GM12801 (cell line): Measurements from ENCODE around the gene LEMD3.

Source experiments
- TF ChIP-seq, protein P1 (sequence below): IDR thresholded peaks from one replicate; pipeline ENCODE4 v1.5.1; 2011; ENCODE audit warnings: control low read depth; ENCODE audit not compliant: insufficient read length; ENCODE audit errors: extremely low read depth

Gene LEMD3

DNA sequence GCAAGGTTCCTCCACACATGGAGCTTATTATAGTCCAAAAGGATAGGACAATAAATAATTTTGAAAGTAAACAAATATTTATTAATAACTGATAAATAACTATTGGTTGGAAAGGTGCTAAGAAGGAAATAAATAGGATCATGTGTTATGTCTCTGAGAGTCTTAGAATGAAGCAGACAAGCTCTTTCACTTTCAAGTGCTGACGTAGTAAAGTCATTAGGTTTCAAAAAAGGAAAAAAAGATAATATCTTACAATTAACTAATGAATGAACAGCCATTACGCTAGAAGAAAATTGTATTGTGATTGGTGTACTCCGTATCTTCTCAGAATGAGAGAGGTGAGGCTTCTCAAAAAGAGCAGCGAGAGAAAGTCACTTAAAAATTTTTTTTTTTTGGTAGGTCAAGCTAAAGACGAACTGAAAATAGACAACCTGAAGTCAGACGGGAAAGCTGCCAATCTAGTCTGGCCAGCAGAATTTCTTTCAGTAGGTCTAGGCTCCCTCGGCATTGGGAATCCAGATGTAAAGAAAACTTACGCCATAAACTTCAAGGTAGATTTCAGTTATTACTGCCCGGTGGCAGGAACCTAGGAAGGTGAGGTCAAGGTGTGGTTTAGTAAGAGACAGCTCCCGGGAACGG lies 583 bp upstream of the LEMD3 start:
- TF ChIP-seq, protein P1, sequence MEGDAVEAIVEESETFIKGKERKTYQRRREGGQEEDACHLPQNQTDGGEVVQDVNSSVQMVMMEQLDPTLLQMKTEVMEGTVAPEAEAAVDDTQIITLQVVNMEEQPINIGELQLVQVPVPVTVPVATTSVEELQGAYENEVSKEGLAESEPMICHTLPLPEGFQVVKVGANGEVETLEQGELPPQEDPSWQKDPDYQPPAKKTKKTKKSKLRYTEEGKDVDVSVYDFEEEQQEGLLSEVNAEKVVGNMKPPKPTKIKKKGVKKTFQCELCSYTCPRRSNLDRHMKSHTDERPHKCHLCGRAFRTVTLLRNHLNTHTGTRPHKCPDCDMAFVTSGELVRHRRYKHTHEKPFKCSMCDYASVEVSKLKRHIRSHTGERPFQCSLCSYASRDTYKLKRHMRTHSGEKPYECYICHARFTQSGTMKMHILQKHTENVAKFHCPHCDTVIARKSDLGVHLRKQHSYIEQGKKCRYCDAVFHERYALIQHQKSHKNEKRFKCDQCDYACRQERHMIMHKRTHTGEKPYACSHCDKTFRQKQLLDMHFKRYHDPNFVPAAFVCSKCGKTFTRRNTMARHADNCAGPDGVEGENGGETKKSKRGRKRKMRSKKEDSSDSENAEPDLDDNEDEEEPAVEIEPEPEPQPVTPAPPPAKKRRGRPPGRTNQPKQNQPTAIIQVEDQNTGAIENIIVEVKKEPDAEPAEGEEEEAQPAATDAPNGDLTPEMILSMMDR: no peak

DNA sequence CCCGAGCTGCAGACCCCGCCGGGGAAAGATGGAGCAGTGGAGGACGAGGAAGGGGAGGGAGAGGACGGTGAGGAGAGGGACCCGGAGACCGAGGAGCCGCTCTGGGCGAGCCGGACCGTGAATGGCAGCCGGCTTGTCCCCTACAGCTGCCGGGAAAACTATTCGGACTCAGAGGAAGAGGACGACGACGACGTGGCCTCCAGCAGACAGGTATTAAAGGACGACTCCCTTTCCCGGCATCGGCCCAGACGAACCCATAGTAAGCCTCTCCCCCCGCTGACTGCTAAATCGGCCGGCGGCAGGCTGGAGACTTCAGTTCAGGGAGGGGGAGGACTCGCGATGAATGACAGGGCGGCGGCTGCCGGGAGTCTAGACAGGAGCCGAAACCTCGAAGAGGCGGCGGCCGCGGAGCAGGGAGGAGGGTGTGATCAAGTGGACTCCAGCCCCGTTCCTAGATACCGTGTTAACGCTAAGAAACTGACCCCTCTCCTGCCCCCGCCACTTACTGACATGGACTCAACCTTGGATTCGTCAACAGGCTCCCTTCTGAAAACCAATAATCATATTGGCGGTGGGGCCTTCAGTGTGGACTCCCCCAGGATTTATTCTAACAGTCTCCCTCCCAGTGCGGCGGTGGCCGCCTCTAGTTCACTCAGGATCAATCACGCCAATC lies 962 bp downstream of the LEMD3 start:
- TF ChIP-seq, protein P1: no peak

DNA sequence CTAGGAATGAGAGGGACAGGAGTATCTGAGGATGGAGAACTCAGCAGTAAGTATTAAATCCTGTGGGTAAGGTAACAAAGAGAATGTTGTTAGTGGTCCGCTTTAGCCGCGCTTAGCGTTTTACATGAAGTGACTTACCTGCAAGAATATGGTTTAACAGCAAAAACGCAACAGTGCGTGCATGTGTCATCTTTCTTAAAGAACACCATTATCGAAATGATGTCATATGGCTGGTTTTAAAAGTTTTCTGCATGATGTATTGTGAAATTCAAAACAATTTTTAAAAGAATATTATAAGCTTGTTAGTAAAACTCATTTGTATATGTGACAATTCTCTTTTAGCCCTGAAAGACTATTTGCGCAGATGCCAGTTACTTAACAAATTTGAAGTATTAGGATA lies 1.7 kb downstream of the LEMD3 start:
- TF ChIP-seq, protein P1: no peak

DNA sequence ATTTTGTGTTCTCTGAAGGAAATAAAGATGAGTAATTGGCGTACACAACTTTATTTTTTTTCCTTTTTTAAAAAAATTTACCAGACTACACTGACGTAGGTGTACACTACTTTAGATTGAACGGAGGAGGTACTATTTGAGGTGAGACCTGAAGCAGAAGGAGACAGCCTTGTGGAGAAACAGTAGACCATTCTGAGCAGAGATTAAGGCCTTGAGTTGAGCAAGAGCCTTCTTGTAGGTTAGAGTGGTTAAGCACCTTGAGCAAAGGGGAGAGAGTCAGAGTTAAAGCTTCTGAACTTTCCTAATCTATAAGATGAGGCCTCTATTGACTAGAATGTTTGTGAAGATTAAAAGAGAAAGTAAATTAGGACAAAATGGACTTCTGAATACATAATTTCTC lies 2.5 kb downstream of the LEMD3 start:
- TF ChIP-seq, protein P1: no peak

DNA sequence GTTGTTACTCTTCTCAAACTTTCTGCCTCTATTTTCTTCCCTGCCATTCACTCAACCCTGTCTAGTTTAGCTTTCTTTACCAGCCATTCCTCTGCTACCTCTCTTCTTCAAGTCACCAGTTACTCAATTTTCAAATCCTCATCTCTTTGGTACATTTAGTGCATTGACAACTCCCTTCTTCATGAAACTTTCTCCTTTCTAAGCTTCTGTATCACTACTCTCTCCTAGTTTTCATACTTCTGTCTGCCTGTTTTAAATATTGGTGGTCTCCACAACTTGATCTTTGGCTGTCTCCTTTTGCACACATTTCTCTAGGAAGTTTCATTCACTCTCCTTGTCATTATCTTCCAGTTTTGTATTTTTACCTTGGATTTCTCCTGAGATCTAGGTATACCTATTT lies 6.0 kb downstream of the LEMD3 start:
- TF ChIP-seq, protein P1: no peak

DNA sequence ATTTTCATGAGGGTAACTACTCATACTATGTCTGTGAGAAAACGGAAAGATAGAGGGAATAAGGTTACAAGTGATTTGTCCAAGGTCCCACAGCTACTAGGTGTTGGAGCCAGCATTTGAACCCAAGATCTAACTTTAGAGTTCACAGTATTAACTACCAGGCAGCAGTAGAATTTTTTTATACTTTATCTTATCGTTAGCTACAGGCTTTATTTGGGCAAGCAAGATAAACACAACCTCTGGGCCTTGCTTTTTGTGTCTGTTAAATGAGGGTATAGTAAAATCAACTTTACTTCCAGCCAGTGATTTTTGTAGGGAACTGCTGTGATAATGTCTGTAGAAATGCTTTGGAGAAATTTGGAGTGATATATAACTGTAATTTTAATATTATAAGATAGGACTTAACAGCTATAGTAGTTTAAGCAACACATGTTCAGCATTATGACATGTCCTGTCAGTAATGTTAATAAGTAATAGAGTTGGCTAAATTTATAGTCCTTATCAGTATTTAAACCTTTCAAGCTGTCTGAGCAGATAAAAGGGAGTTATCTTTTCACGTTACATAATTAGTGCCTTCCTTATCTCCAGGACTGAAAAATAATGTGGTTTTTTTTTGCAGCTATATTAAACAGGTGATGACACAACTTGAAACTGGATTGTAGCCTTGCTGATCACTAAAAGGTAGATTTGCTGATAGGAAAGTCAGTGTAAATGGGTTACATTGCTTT lies 12.8 kb downstream of the LEMD3 start:
- TF ChIP-seq, protein P1: no peak

DNA sequence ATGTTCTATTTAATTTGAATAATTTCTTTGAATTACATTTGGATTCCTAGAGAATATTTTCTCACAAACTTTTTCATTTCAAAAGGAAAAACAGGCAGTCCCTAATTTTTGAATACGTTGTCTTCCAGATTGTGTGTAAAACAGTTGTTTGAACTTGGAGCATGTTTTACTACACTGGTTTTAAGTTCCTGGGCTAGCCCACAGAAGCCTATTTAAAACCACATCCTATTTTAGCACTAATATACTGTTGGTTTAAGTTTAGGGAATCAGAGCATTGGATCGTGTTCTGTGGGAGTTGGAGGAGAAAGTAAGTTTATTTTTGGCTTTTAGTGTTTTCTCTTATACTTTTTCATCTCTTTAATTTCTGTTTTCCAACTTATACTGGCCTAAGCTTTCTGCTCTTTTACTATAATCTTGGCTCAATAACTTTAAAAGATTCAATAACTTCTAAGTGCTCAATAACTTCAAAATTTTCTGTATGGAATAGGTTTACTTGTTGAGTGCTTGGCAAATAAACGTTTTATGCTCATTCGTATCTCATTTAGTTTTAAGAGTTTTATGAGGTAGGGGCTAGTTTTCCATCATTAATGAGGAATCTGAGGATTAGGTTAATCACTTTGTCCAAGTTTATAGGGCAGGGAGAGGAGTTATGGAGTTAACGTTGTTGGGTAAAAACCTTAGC lies 14.9 kb downstream of the LEMD3 start:
- TF ChIP-seq, protein P1: no peak
